CD14-positive monocyte (primary cell): ENCODE data around the gene BMPER. TPM values are rescaled to one million over a fixed set of nuclear protein-coding genes. Genes with fewer than 3 reads are reported as not detected.

Source experiments
- DNase-seq, 3 donors: peaks; one replicate each; pipeline ENCODE4 v3.0.0-alpha.2; 2011 to 2022
- H2AFZ ChIP-seq: 2 replicates; pipeline ENCODE4 v1.6.0; 2012; ENCODE audit warnings: mild to moderate bottlenecking, low read depth, low read length, inconsistent platforms; ENCODE audit not compliant: insufficient read depth, poor library complexity, severe bottlenecking
- H3K27ac ChIP-seq, 2 donors: 1 replicate in 1 of 2; 2 replicates in 1 of 2; pipeline ENCODE4 v1.5.1; 2012 to 2013; ENCODE audit warnings: low read length in 2 of 2, control low read depth in 1 of 2, inconsistent platforms in 1 of 2, low read depth in 1 of 2, mild to moderate bottlenecking in 1 of 2
- H3K27me3 ChIP-seq, 2 donors: one replicate each; pipeline versions ENCODE4 v1.6.0 to v1.6.1; 2011 to 2013; ENCODE audit warnings: low read length in 2 of 2; ENCODE audit not compliant: control insufficient read depth in 2 of 2, insufficient read depth in 2 of 2
- H3K36me3 ChIP-seq, 2 donors: replicated peaks in 1 of 2; 1 replicate in 1 of 2; 2 replicates in 1 of 2; pipeline versions ENCODE4 v1.5.1 to v1.6.1; 2012 to 2013; ENCODE audit warnings: low read length in 2 of 2, control low read depth in 1 of 2, inconsistent platforms in 1 of 2, mild to moderate bottlenecking in 1 of 2; ENCODE audit not compliant: insufficient read depth in 2 of 2, control insufficient read depth in 1 of 2
- H3K4me1 ChIP-seq, 2 donors: 1 replicate in 1 of 2; 2 replicates in 1 of 2; pipeline versions ENCODE4 v1.5.1 to v1.6.1; 2012 to 2013; ENCODE audit warnings: low read length in 2 of 2, control low read depth in 1 of 2, inconsistent platforms in 1 of 2, mild to moderate bottlenecking in 1 of 2, moderate library complexity in 1 of 2; ENCODE audit not compliant: insufficient read depth in 2 of 2, control insufficient read depth in 1 of 2
- H3K4me2 ChIP-seq: replicated peaks from 2 replicates; pipeline ENCODE3; 2012; ENCODE audit warnings: low read length, moderate library complexity, mild to moderate bottlenecking; ENCODE audit not compliant: poor library complexity, severe bottlenecking; ENCODE audit errors: extremely low read depth
- H3K4me3 ChIP-seq, 3 experiments: fragments of 200-600 bp in 1 of 3; sonication (generic) in 1 of 3; replicated peaks in 1 of 3; 1 replicate in 2 of 3; 2 replicates in 1 of 3; pipeline ENCODE4 v1.5.1; 2011 to 2013; ENCODE audit warnings: low read length in 3 of 3, mild to moderate bottlenecking in 3 of 3, control low read depth in 2 of 3, low read depth in 2 of 3, inconsistent platforms in 1 of 3, moderate library complexity in 1 of 3
- H3K79me2 ChIP-seq: 2 replicates; pipeline ENCODE4 v1.6.0; 2012; ENCODE audit warnings: mild to moderate bottlenecking, control low read depth, inconsistent platforms, low read length, moderate library complexity; ENCODE audit not compliant: insufficient read depth
- H3K9ac ChIP-seq: 2 replicates; pipeline ENCODE4 v1.6.0; 2017; ENCODE audit warnings: low read length, mild to moderate bottlenecking; ENCODE audit not compliant: insufficient read depth, poor library complexity, severe bottlenecking
- H3K9me3 ChIP-seq, 2 donors: replicated peaks in 1 of 2; 1 replicate in 1 of 2; 2 replicates in 1 of 2; pipeline versions ENCODE4 v1.5.1 to v1.6.1; 2012 to 2013; ENCODE audit warnings: low read length in 2 of 2, control low read depth in 1 of 2; ENCODE audit not compliant: control insufficient read depth in 1 of 2, insufficient read depth in 1 of 2
- H4K20me1 ChIP-seq: 2 replicates; pipeline ENCODE4 v1.6.0; 2012; ENCODE audit warnings: mild to moderate bottlenecking, low read length, control low read depth, moderate library complexity; ENCODE audit not compliant: insufficient read depth
- H3K27ac Mint-ChIP-seq, 7 donors: one replicate each; pipeline ENCODE4 v1.8.0; 2020; ENCODE audit warnings: mild to moderate bottlenecking in 7 of 7, mixed read lengths in 7 of 7, moderate library complexity in 6 of 7, inconsistent platforms in 2 of 7
- H3K27me3 Mint-ChIP-seq, 3 donors: one replicate each; pipeline ENCODE4 v1.8.0; 2021 to 2022; ENCODE audit warnings: low read depth in 3 of 3, mild to moderate bottlenecking in 3 of 3, mixed read lengths in 3 of 3, moderate library complexity in 3 of 3, inconsistent platforms in 1 of 3
- H3K36me3 Mint-ChIP-seq, 2 donors: one replicate each; pipeline ENCODE4 v1.8.0; 2020; ENCODE audit warnings: mixed read lengths in 2 of 2, inconsistent platforms in 1 of 2, mild to moderate bottlenecking in 1 of 2
- H3K4me1 Mint-ChIP-seq: one replicate; pipeline ENCODE4 v1.8.0; 2020; ENCODE audit warnings: mild to moderate bottlenecking, mixed read lengths
- H3K4me3 Mint-ChIP-seq, 2 donors: one replicate each; pipeline ENCODE4 v1.8.0; 2020; ENCODE audit warnings: mild to moderate bottlenecking in 2 of 2, mixed read lengths in 2 of 2, moderate library complexity in 1 of 2
- H3K9me3 Mint-ChIP-seq, 7 donors: one replicate each; pipeline ENCODE4 v1.8.0; 2020 to 2022; ENCODE audit warnings: mixed read lengths in 7 of 7, mild to moderate bottlenecking in 6 of 7, moderate library complexity in 6 of 7, inconsistent platforms in 2 of 7
- CTCF ChIP-seq: fragments of 200-600 bp; IDR thresholded peaks from one replicate; pipeline ENCODE4 v1.8.0; 2022; ENCODE audit warnings: antibody characterized with exemption, mild to moderate bottlenecking
- WGBS: methylation state at CpG from one replicate; pipeline ENCODE4 v1.1.5; 2013; ENCODE audit warnings: missing lambda C conversion rate; ENCODE audit not compliant: insufficient coverage; 5-methylcytosine and 5-hydroxymethylcytosine counted together
- intact Hi-C, 2 donors: fragments of 100-400 bp; cut with micrococcal nuclease; formaldehyde crosslinking; loops; one replicate each; pipeline versions ENCODE4 v1.15.0 to v1.15.1; 2023
- polyA plus RNA-seq, 3 donors: library from polyadenylated mRNA; depleted of rRNA in 1 of 3; unstranded in 2 of 3; stranded (reverse) in 1 of 3; fragments of 300-500 nt in 2 of 3; fragments of >200 nt in 1 of 3; fragmentation: Illumina TruSeq in 2 of 3; gene quantifications; 1 replicate in 2 of 3; 2 replicates in 1 of 3; pipeline ENCODE4 v1.2.3, GENCODE V29; 2012 to 2021

Gene BMPER
- polyA plus RNA-seq, 3 donors = not detected

DNA sequence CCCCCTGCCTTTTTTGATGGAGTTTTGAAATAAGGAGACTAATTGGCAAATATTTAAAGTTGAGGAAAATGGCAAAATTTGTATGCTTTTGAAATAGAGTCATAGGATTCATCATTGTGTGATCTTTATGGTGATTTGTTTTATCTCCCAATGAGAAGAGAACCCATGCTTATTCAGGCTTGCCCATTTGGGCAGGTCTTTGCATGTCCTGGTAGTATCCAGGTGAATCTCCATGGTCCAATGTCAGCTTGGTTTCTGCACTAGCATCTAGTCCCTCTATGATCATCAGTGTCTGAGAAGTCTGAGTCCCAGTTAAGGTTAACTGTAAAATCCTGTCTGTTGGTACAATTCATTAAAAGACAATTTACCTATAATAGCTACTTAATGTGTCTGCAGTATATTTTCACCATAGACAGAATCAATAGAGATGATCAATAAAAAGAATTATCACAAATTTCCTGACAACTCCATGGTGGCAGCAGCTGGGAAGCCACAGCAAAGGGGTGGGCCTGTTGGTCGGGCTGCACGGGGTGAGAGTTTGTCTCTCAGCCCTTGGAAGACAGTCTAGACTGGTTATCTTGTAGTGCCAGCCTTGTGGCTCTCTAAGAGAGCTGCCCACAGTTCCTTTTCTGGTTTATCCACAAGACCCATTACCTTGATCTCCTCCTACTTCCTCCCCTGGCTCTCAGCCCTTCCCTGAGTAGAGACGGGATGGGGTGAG, 22.2 kb upstream of the BMPER start:
- Histone ChIP-seq H3K9ac (no peak overlapping the region), H3K36me3 (no peaks in the 10 kb centered on the region), H3K27me3 (no peaks in the 10 kb centered on the region), H3K4me1 (no peaks in the 10 kb centered on the region), H3K4me2 (no peak overlapping the region), H4K20me1 (no peaks in the 10 kb centered on the region), H2AFZ (no peak overlapping the region), H3K4me3 (no peak overlapping the region), H3K27ac (no peak overlapping the region), H3K79me2 (no peaks in the 10 kb centered on the region), H3K9me3 (no peaks in the 10 kb centered on the region)
- WGBS = 0% methylated on average over 2 of the region's 3 CpGs
- Mint-ChIP-seq H3K27me3 (peaks cover 2 to 5% (median 4%) of the 10 kb centered on the region in 3 donors), H3K4me3 (no peak overlapping the region), H3K27ac (no peak overlapping the region), H3K9me3 (peaks cover 0 to 4% (median 1%) of the 10 kb centered on the region in 7 donors), H3K4me1 (no peaks in the 10 kb centered on the region), H3K36me3 (no peaks in the 10 kb centered on the region)
- intact Hi-C loops = no loop called here
- TF ChIP-seq CTCF = no peak
- no peak for DNase-seq

GRCh38 chr7:33883671-33883965, 21.7 kb upstream of the BMPER start:
- Histone ChIP-seq H3K4me1 (no peaks in the 10 kb centered on the region), H3K36me3 (no peaks in the 10 kb centered on the region), H4K20me1 (no peaks in the 10 kb centered on the region), H3K4me3 (no peak overlapping the region), H3K79me2 (no peaks in the 10 kb centered on the region), H3K27ac (no peak overlapping the region), H3K9me3 (no peaks in the 10 kb centered on the region), H2AFZ (no peak overlapping the region), H3K27me3 (no peaks in the 10 kb centered on the region), H3K9ac (no peak overlapping the region), H3K4me2 (no peak overlapping the region)
- H3K27me3 Mint-ChIP-seq = peaks cover 2 to 5% (median 4%) of the 10 kb centered on the region in 3 donors
- H3K4me1 Mint-ChIP-seq = no peaks in the 10 kb centered on the region
- no peak for TF ChIP-seq CTCF
- no CpG with 5 or more reads among the region's 1 CpG for WGBS
- no peak overlapping the region for H3K27ac Mint-ChIP-seq
- intact Hi-C loops = no loop called here
- DNase-seq = no peak
- H3K9me3 Mint-ChIP-seq = peaks cover 0 to 4% (median 0%) of the 10 kb centered on the region in 7 donors
- no peak overlapping the region for H3K4me3 Mint-ChIP-seq
- no peaks in the 10 kb centered on the region for H3K36me3 Mint-ChIP-seq
